Keratinocyte (primary cell): Measurements from ENCODE around the gene RASGEF1B.

Experiments
- CTCF ChIP-seq, 3 experiments: IDR thresholded peaks in 1 of 3; conservative IDR thresholded peaks in 1 of 3; optimal IDR thresholded peaks in 1 of 3; 2 replicates in 2 of 3; 3 replicates in 1 of 3; pipeline versions ENCODE3 to v1.5.1; 2011; ENCODE audit warnings: low read length in 3 of 3, mild to moderate bottlenecking in 3 of 3, moderate library complexity in 2 of 3, control low read depth in 1 of 3, inconsistent platforms in 1 of 3; ENCODE audit not compliant: insufficient read depth in 2 of 3; ENCODE audit errors: extremely low read depth in 1 of 3
- EZH2 ChIP-seq: IDR thresholded peaks from one replicate; pipeline ENCODE4 v1.6.1; 2012; ENCODE audit warnings: inconsistent platforms, mild to moderate bottlenecking, low read length, moderate library complexity

GRCh38 chr4:81469781-81470455, 1.8 kb downstream of the RASGEF1B start:
- no peak for TF ChIP-seq EZH2
- TF ChIP-seq CTCF (optimal IDR thresholded peaks at IDR 0.05 in 1 of 3, IDR thresholded peaks at IDR 0.05 in 1 of 3, conservative IDR thresholded peaks at IDR 0.05 in 1 of 3; ENCODE audit: extremely low read depth in 1 of 3, insufficient read depth in 2 of 3, low read length in 3 of 3) = no peak
